Measurements from ENCODE around the gene ARG2.
"Not testable (repeated sequence)": the region's sequence is repeated elsewhere in the genome, so short reads cannot be mapped to it uniquely, and the experiment has no call there.

The ARG2 gene

DNA sequence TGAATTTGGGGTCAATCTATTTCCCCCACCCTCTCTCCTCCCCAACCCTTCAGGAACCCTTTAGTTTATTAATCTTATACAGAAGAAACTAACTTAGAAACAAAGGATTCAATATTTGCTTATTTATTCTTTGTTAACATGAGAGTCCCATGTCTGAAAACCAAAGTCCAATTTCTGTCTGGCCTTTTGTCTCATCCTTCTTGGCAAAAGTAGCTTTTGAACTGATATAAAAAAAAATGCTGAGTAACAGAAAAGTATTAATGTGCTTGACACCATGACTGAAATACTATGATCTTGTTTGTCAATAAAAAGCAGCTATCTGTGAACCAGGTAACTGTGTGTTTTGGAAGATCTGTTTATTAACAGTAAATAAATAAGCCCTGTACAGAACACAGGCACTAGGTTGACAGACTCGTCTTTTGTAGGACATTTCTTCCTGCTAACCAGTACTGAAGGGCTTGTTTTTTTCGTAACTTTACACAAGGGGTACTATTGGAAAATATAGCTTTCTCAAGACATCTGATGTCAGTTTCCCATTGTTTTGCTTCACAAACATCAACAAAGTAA, 30.4 kb upstream of the ARG2 start:
- DNase-seq: no peak

- DNase-seq: not testable (repeated sequence)
These were observed 26.1 kb upstream of the ARG2 start for GRCh38 chr14:67593650-67594049.

DNA sequence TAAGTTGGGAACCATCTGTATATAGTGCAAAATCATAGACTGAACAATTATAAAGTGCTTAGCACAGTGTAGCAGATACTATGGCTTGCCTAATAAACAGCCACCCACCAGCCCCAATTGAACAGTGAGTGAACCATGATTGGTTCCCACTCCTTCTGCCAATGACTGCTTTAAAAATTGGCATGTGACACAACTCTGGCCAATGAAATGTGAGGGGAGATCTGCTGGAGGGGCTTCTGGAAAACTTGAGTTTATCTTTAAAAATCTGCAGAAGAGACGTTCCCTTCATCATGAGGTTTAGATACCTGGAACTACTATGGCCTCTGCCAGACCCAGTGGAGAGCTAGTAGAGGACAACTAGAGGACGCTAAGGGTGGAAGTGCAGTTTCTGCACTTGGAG, 24.3 kb upstream of the ARG2 start:
- no peak for DNase-seq

DNA sequence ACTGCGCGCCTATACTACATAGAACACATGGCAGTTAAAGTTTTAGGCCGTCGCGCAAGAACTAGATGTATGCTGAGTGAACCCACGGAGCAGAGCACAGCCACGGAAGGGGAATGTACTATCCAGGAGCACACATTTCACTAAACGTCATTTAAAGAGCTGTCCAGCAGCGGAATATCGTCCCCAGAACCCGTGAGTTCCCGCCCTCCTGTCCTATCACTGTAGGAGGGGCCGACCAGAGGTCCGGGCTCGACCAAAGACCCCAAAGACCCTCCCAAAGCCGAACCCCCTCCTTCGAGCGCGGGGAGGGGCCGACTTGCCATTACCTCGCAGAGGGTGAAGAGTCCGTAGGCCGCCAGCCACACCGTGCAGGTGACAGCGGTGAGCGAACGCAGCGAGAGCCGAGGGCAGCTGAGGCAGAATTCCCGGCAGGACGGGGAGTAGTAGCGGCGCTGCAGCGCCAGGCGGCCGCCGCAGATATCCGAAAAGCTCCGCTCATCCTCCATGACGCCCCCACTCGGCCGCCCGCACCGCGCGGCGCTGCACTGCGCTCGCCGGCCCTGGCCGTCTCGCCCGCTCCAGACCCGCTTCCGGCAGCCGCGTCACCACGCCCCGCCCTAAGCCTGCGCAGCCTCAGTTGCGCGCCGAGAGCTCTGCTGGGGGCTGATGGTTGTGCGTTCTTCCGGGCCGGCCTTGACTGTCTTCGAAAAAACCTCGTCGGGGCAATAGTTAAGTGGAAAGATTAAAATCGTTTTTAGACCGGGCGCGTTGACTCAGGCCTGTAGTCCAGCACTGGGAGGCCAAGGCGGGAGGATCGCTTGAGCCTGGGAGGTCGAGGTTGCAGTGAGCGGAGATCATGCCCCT, 19.8 kb upstream of the ARG2 start, which contains the start of gene PIGH:
Gene PIGH (minus strand): TSS at position 571 of the 864 bp plus-strand sequence. CDS start 65 bp downstream, at position 506.
- peak; percentile 95 for DNase-seq

DNA sequence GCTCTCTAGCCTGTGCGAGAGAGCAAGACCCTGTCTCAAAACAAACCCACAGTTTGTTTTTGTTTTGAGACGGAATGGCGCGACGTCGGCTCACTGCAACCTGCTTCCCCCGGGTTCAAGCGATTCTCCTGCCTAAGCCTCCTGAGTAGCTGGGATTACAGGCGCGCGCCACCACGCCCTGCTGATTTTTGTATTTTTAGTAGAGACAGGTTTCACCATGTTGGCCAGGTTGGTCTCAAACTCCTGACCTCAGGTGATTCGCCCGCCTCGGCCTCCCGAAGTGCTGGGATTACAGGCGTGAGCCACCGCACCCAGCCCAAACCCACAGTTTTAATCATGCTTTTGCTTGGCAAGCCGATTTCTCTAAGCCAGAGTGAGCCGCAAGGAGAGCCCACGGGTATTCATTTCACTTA, 19.2 kb upstream of the ARG2 start:
- not testable (repeated sequence) for DNase-seq

- no peak for DNase-seq
These were observed 17.6 kb upstream of the ARG2 start for GRCh38 chr14:67602076-67602475.

- no peak for DNase-seq
These were observed 16.6 kb upstream of the ARG2 start for GRCh38 chr14:67602995-67603545.

GRCh38 chr14:67607646-67608045, 12.1 kb upstream of the ARG2 start:
- no peak for DNase-seq

DNA sequence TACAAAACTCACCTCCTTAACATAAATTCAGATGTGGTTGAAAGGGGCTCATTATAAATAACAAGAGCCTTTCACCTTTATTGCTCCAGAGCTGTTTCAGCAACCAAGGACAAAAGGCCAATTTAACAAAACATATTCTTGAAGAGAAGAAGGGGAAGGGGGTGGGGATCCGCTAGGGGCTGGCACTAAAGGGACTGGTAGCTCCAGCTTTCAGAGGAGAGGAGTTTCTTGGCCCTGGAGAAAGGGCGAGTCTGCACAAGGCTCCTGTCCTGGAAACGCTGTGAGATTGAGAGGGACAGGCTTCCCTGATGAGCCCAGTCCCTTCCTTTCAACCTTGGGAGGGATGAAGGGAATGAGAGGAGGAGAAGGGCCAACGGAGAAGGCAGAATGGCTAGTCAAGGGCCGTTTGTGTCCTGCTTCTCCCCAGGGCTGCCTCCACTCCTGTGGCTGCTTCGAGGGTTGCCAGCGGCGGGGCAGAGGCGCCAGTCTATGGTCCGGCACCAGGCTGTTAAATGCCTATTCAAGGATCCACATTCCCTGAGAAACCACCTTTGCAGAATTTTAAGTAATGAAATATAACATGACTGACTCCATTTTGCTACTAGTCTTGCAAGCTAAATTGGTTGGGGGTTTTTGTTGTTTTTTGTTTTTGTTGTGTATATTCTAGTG, 9.9 kb upstream of the ARG2 start:
- DNase-seq: no peak

DNA sequence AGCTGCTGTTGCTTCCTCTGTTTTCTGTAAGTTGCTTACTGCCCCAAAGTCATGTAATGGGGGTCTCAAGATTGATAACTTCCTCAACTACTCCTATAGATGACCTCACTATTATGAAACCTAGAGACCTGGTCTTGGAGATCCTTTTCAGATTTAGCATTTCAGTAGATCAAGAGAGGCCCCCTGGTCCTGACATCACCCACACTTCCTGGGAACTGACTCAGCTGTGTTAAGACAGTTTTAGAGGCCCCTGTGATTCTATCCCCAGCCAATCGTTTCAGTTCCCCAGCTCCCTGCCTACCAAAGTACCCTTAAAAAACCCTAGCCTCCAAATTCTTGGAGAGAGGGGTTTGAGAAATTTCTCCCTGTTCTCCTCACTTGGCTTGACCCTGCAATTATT, 9.2 kb upstream of the ARG2 start:
- peak; percentile 10 for DNase-seq

DNA sequence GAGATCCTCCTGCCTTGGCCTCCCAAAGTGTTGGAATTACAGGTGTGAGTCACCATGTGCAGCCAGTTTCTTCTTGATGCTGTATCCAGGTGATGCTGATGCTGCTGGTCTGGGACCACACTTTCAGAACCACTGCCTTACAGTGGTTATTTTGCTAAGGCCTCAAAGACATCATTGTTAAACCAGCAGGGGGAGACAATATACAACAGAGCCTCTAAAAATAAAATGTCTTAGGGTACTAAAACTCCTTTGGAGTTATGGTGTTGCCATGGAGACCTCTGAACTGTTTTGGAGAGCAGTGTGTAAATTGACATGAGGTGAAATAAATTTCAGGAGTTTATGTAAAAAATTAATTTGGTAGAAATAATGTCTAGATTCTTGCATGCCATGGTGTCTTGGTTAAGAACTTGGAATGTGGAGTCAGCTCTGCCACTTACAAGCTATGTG, 1.1 kb upstream of the ARG2 start:
- peak; percentile 74 for DNase-seq

GRCh38 chr14:67620217-67620785, 581 bp downstream of the ARG2 start:
- no peak for DNase-seq

DNA sequence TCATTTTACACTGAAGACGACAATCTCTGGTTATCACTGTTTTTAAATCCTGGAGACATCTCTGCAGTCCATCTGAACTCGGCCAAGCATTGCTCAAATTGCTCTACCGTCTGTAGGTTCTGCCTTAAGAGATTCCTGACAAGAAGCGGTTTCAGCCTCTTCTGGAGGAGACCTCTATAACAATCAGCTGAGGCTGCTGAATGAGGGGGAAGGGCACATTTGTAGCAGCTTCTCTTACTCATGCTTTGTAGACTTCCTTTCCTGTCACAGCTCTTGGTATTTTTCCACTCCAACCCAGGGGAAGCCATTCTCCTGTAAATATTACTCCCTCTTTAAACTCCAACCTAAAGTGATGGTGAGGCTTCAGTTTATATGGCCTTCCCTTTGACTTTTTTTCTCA, 3.0 kb downstream of the ARG2 start:
- peak; percentile 23 for DNase-seq

GRCh38 chr14:67623114-67623513, 3.4 kb downstream of the ARG2 start:
- no peak for DNase-seq

DNA sequence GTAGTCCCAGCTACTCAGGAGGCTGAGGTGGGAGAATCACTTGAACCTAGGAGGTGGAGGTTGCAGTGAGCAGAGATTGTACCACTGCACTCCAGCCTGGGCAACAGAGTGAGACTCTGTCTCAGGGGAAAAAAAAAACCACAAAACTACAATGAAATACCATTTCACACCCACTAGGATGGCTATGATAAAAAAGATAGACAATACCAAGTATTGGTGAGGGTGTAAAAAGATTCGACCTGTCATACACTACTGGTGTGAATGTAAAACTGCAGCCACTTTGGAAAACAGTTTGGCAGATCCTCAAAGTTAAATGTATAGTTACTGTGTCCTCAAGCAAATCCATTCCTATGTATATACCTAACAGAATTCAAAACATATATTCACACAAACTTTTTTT, 6.4 kb downstream of the ARG2 start:
- not testable (repeated sequence) for DNase-seq

DNA sequence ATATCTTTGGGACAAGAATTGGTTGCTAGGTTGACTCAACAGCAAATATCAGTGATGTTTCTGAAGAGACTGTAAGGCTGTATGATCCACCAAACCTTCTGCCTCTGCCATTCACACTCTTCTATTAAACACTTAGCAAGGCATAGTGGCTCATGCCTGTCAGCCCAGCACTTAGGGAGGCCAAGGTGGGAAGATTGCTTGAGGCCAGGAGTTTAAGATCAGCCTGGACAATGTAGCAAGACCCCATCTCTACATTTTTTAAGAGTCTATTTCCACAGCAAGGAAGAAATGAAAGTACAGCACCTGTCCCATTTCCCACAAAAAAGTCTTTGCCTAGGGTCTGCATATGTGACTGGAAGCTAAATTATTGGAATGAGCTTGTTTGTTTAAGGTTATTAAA, 7.8 kb downstream of the ARG2 start:
- DNase-seq: no peak

- DNase-seq: no peak
These were observed 10.5 kb downstream of the ARG2 start for GRCh38 chr14:67630186-67630585.

DNA sequence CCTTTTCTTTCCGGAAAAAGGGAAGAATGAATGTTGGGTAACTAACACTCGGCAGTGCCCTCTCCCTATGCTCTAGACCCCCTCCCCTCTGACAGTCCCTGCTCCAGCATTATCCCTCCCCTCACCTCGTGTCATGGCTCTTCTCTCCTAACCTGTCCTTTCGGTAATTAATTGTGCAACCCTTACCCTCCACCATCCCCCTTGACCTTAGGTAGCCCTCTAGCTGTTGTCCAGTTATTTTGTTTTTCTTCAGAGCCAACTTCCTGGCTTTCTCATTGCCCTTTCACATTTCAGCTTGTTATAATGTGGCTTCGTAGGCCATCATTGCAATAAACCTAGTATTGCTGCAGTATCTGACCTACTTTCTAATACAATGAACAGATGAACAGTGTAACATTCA, 11.2 kb downstream of the ARG2 start:
- no peak for DNase-seq

DNA sequence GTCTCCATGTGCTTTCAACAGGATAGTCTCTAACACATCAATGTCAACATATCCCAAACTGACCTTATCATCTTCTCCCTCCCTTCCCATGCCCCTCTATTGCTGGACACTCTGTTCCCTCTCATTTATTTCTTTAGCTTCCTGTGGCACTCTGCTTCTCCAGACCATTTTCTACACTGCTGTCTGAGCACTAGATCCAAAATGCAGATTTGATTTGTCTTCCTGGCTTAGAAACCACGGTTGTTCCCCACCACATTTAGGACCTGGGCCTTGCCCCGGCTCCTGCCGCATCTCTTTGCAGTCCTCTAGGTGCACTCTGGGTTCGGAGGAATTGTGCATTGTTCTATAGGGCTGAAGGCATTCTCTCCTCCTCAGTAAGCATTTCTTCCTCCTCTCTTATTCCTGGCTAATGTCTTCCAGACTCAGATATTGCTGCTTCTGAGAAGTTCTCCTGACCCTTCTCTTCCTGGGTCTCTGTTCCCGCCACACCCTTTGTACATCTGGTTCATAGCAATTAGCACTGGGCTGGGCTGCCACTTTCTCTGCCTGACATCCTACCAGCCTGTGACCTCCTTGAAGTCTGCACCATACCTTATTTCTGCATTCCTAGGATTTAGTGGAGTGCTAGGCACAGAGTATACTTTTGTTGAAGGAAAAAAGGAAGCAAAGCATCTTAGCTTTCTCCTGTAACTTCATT, 13.9 kb downstream of the ARG2 start:
- no peak for DNase-seq

GRCh38 chr14:67636361-67636919, 16.7 kb downstream of the ARG2 start:
- DNase-seq: peak; percentile 30

DNA sequence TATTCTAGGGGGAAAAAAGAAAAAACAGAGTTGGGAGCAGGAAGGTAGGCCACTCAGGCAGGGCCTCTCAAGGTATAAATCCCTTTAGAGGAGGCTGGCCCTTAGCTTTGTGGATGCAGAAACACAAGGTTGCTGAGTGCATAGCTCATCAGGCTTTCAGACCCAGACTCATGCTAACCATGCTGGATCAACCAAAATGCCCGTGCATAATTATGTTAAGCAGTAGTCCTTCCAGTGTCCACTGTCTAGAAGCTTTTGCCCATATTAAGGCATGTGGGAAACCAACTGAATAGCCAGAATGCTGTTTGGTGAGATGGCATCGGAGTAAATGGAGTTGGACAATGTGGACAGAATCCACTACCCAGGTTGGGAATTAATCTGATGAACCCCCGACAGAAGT, 18.9 kb downstream of the ARG2 start:
- no peak for DNase-seq

GRCh38 chr14:67641480-67641879, 21.8 kb downstream of the ARG2 start:
- no peak for DNase-seq

All from activated CD4-positive, alpha-beta T cell treated with anti-CD3 and anti-CD28 coated beads, Interleukin-10, Interleukin-2, amounts not matched to agents 100 ng/mL and 50 ng/mL, durations not matched to agents 16 hours and 8 hours (primary cell).